ENCODE data around the gene MUL1.
A peak's percentile ranks its signal among the peaks of the same experiment; 100 is the strongest.

MUL1 gene

GRCh38 chr1:20552728-20553445, 44.9 kb upstream of the MUL1 start:
- Histone ChIP-seq H3K36me3 (ENCODE audit: control insufficient read depth in 1 of 2, insufficient read depth in 2 of 2, low read depth in 1 of 2, low read length in 2 of 2) (no peaks in the 10 kb centered on the region), H2BK15ac (ENCODE audit: low read depth, poor library complexity, severe bottlenecking) (no peak overlapping the region), H3K23ac (ENCODE audit: low read length in 2 of 2) (peak overlapping the region in 1 of 2 experiments; percentile 54), H2BK120ac (ENCODE audit: low read depth, low read length) (no peak overlapping the region), H3K18ac (ENCODE audit: low read depth in 1 of 2, low read length in 2 of 2) (no peak overlapping the region), H2BK12ac (ENCODE audit: low read length in 2 of 2) (no peak overlapping the region), H3K79me1 (replicated peaks; ENCODE audit: low read length, poor library complexity, severe bottlenecking) (no peaks in the 10 kb centered on the region), H2AFZ (ENCODE audit: low read depth, low read length) (no peak overlapping the region), H3K27ac (ENCODE audit: low read length, poor library complexity, severe bottlenecking) (no peak overlapping the region), H2BK5ac (ENCODE audit: low read depth, low read length, poor library complexity, severe bottlenecking) (no peak overlapping the region), H3K9ac (ENCODE audit: low read length) (peak overlapping the region; percentile 80), H4K91ac (ENCODE audit: low read length) (no peak overlapping the region), H3K27me3 (ENCODE audit: control insufficient read depth in 1 of 2, insufficient read depth in 1 of 2, low read length in 2 of 2) (peaks cover 57 to 69% of the 10 kb centered on the region in 2 experiments), H3K9me3 (ENCODE audit: control insufficient read depth, low read length) (no peaks in the 10 kb centered on the region), H3K4me2 (ENCODE audit: low read length, poor library complexity, severe bottlenecking) (peak overlapping the region; percentile 66), H3K4me1 (ENCODE audit: control insufficient read depth, insufficient read depth, low read depth, low read length) (peaks cover 24% of the 10 kb centered on the region), H4K8ac (ENCODE audit: low read length) (no peak overlapping the region), H3K4ac (ENCODE audit: low read depth in 1 of 2, low read length in 2 of 2) (no peak overlapping the region), H2AK5ac (ENCODE audit: low read length, severe bottlenecking) (no peak overlapping the region), H3K4me3 (ENCODE audit: insufficient read depth in 1 of 2, low read depth in 1 of 2, low read length in 2 of 2) (peak overlapping the region; percentile 45 to 67), H3K14ac (ENCODE audit: low read length in 2 of 2) (no peak overlapping the region)
- peak; percentile 42 for DNase-seq
- 3% methylated on average over 55 of the region's 82 CpGs for WGBS

GRCh38 chr1:20551945-20552727, 44.2 kb upstream of the MUL1 start, which contains the start of gene FAM43B:
Gene FAM43B, plus strand, starts transcription at chr1:20552573. Its CDS starts 401 bp downstream, at chr1:20552974.
- peak within 1 kb of the TSS in 1 of 2 experiments; percentile 54 for H3K23ac ChIP-seq (ENCODE audit: low read length in 2 of 2)
- H3K4ac ChIP-seq (ENCODE audit: low read depth in 1 of 2, low read length in 2 of 2) = no peak within 1 kb of the TSS
- peak; percentile 63 for DNase-seq
- H3K9ac ChIP-seq (ENCODE audit: low read length) = peak within 1 kb of the TSS; percentile 80
- no peak within 1 kb of the TSS for H2AK5ac ChIP-seq (ENCODE audit: low read length, severe bottlenecking)
- WGBS = 2% methylated on average over 23 of the region's 47 CpGs
- peaks cover 24% of the 10 kb centered on the region for H3K4me1 ChIP-seq (ENCODE audit: control insufficient read depth, insufficient read depth, low read depth, low read length)
- H3K27me3 ChIP-seq (ENCODE audit: control insufficient read depth in 1 of 2, insufficient read depth in 1 of 2, low read length in 2 of 2) = peaks cover 60 to 63% of the 10 kb centered on the region in 2 experiments
- peak within 1 kb of the TSS; percentile 90 for H2BK15ac ChIP-seq (ENCODE audit: low read depth, poor library complexity, severe bottlenecking)
- H3K27ac ChIP-seq (ENCODE audit: low read length, poor library complexity, severe bottlenecking) = no peak within 1 kb of the TSS
- H4K91ac ChIP-seq (ENCODE audit: low read length) = peak within 1 kb of the TSS; percentile 56
- H3K14ac ChIP-seq (ENCODE audit: low read length in 2 of 2) = no peak within 1 kb of the TSS
- peak within 1 kb of the TSS; percentile 55 for H4K8ac ChIP-seq (ENCODE audit: low read length)
- no peak within 1 kb of the TSS for H2BK120ac ChIP-seq (ENCODE audit: low read depth, low read length)
- H3K79me1 ChIP-seq (replicated peaks; ENCODE audit: low read length, poor library complexity, severe bottlenecking) = no peaks in the 10 kb centered on the region
- H3K36me3 ChIP-seq (ENCODE audit: control insufficient read depth in 1 of 2, insufficient read depth in 2 of 2, low read depth in 1 of 2, low read length in 2 of 2) = no peaks in the 10 kb centered on the region
- H3K18ac ChIP-seq (ENCODE audit: low read depth in 1 of 2, low read length in 2 of 2) = peak within 1 kb of the TSS; percentile 15 to 48
- peak within 1 kb of the TSS; percentile 66 for H3K4me2 ChIP-seq (ENCODE audit: low read length, poor library complexity, severe bottlenecking)
- H2AFZ ChIP-seq (ENCODE audit: low read depth, low read length) = no peak within 1 kb of the TSS
- H2BK5ac ChIP-seq (ENCODE audit: low read depth, low read length, poor library complexity, severe bottlenecking) = peak within 1 kb of the TSS; percentile 24
- H2BK12ac ChIP-seq (ENCODE audit: low read length in 2 of 2) = peak within 1 kb of the TSS in 1 of 2 experiments; percentile 18
- no peaks in the 10 kb centered on the region for H3K9me3 ChIP-seq (ENCODE audit: control insufficient read depth, low read length)
- peak within 1 kb of the TSS; percentile 45 to 67 for H3K4me3 ChIP-seq (ENCODE audit: insufficient read depth in 1 of 2, low read depth in 1 of 2, low read length in 2 of 2)

DNA sequence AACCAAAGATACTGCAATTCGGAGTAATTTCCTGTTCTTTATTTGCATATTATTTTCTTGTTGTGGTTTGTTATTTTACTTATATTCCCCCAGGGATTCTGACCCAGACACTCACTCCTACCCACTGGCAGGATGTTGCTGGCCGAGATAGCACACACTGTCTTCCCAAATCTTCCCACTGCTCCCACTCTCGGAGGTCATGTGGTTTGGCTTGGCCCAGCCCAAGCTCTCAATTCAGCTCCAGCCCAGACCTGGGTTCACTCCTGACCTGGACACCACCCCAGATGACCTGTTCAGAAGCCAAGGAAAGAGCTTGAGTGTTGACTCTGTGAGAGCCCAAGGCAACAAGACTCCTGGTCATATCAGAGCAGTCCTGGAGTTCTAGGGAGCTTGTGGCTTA, 43.2 kb upstream of the MUL1 start:
- H3K4me3 ChIP-seq (ENCODE audit: insufficient read depth in 1 of 2, low read depth in 1 of 2, low read length in 2 of 2) = no peak overlapping the region
- no peak overlapping the region for H3K9ac ChIP-seq (ENCODE audit: low read length)
- no peak overlapping the region for H3K4ac ChIP-seq (ENCODE audit: low read depth in 1 of 2, low read length in 2 of 2)
- H2BK120ac ChIP-seq (ENCODE audit: low read depth, low read length) = no peak overlapping the region
- no peak overlapping the region for H2BK15ac ChIP-seq (ENCODE audit: low read depth, poor library complexity, severe bottlenecking)
- H2AK5ac ChIP-seq (ENCODE audit: low read length, severe bottlenecking) = peak overlapping the region; percentile 49
- 74% methylated on average over 2 of the region's 3 CpGs for WGBS
- H3K4me2 ChIP-seq (ENCODE audit: low read length, poor library complexity, severe bottlenecking) = no peak overlapping the region
- no peak overlapping the region for H3K27ac ChIP-seq (ENCODE audit: low read length, poor library complexity, severe bottlenecking)
- no peaks in the 10 kb centered on the region for H3K9me3 ChIP-seq (ENCODE audit: control insufficient read depth, low read length)
- H3K4me1 ChIP-seq (ENCODE audit: control insufficient read depth, insufficient read depth, low read depth, low read length) = peaks cover 24% of the 10 kb centered on the region
- H3K18ac ChIP-seq (ENCODE audit: low read depth in 1 of 2, low read length in 2 of 2) = no peak overlapping the region
- peak overlapping the region; percentile 24 for H2BK5ac ChIP-seq (ENCODE audit: low read depth, low read length, poor library complexity, severe bottlenecking)
- no peak overlapping the region for H4K8ac ChIP-seq (ENCODE audit: low read length)
- H2AFZ ChIP-seq (ENCODE audit: low read depth, low read length) = no peak overlapping the region
- peaks cover 59 to 62% of the 10 kb centered on the region in 2 experiments for H3K27me3 ChIP-seq (ENCODE audit: control insufficient read depth in 1 of 2, insufficient read depth in 1 of 2, low read length in 2 of 2)
- H3K79me1 ChIP-seq (replicated peaks; ENCODE audit: low read length, poor library complexity, severe bottlenecking) = no peaks in the 10 kb centered on the region
- H4K91ac ChIP-seq (ENCODE audit: low read length) = no peak overlapping the region
- peak overlapping the region in 1 of 2 experiments; percentile 18 for H2BK12ac ChIP-seq (ENCODE audit: low read length in 2 of 2)
- no peaks in the 10 kb centered on the region for H3K36me3 ChIP-seq (ENCODE audit: control insufficient read depth in 1 of 2, insufficient read depth in 2 of 2, low read depth in 1 of 2, low read length in 2 of 2)
- no peak overlapping the region for H3K23ac ChIP-seq (ENCODE audit: low read length in 2 of 2)
- DNase-seq = no peak
- no peak overlapping the region for H3K14ac ChIP-seq (ENCODE audit: low read length in 2 of 2)

DNA sequence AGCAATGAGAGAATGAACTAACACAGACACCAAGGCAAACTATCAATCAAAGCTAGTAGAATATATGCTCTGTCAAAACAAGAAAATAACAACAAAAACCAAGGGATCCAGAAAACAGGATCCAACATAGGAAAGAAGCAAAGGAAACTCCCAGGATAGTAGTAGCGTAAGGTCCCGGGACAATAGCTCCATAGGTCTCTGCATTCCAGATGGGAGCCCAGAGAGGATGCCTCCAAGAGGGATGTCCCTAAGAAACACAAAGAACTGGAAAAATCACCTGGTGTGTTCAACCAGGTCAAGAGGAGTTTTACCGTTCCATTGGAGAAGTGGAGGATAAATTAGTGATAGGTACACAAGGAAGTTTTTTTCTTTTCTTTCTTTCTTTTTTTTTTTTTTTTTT, 38.7 kb upstream of the MUL1 start:
- Histone ChIP-seq H3K27ac (ENCODE audit: low read length, poor library complexity, severe bottlenecking) (no peak overlapping the region), H3K27me3 (ENCODE audit: control insufficient read depth in 1 of 2, insufficient read depth in 1 of 2, low read length in 2 of 2) (peaks cover 36 to 56% of the 10 kb centered on the region in 2 experiments), H3K9me3 (ENCODE audit: control insufficient read depth, low read length) (no peaks in the 10 kb centered on the region), H4K91ac (ENCODE audit: low read length) (no peak overlapping the region), H2BK120ac (ENCODE audit: low read depth, low read length) (no peak overlapping the region), H2BK5ac (ENCODE audit: low read depth, low read length, poor library complexity, severe bottlenecking) (no peak overlapping the region), H3K23ac (ENCODE audit: low read length in 2 of 2) (no peak overlapping the region), H3K9ac (ENCODE audit: low read length) (no peak overlapping the region), H2AK5ac (ENCODE audit: low read length, severe bottlenecking) (no peak overlapping the region), H3K4me3 (ENCODE audit: insufficient read depth in 1 of 2, low read depth in 1 of 2, low read length in 2 of 2) (no peak overlapping the region), H3K36me3 (ENCODE audit: control insufficient read depth in 1 of 2, insufficient read depth in 2 of 2, low read depth in 1 of 2, low read length in 2 of 2) (no peaks in the 10 kb centered on the region), H4K8ac (ENCODE audit: low read length) (no peak overlapping the region), H2AFZ (ENCODE audit: low read depth, low read length) (no peak overlapping the region), H2BK12ac (ENCODE audit: low read length in 2 of 2) (no peak overlapping the region), H3K4ac (ENCODE audit: low read depth in 1 of 2, low read length in 2 of 2) (no peak overlapping the region), H2BK15ac (ENCODE audit: low read depth, poor library complexity, severe bottlenecking) (no peak overlapping the region), H3K79me1 (replicated peaks; ENCODE audit: low read length, poor library complexity, severe bottlenecking) (no peaks in the 10 kb centered on the region), H3K18ac (ENCODE audit: low read depth in 1 of 2, low read length in 2 of 2) (no peak overlapping the region), H3K4me1 (ENCODE audit: control insufficient read depth, insufficient read depth, low read depth, low read length) (peaks cover 2% of the 10 kb centered on the region), H3K4me2 (ENCODE audit: low read length, poor library complexity, severe bottlenecking) (no peak overlapping the region), H3K14ac (ENCODE audit: low read length in 2 of 2) (no peak overlapping the region)
- DNase-seq = no peak
- 97% methylated on average over 3 of the region's 3 CpGs for WGBS

All from mesenchymal stem cell (in vitro differentiated cells and primary cell).